ENCODE data around the gene ANKRD31. TPM values are rescaled to one million over a fixed set of nuclear protein-coding genes. Genes with fewer than 3 reads are reported as not detected.
A peak's percentile ranks its signal among the peaks of the same experiment; 100 is the strongest.

Gene ANKRD31
- total RNA-seq, 2 experiments from 2014 or later = 0.13 TPM; not detected in 1

- no peaks in the 10 kb centered on the region for H3K9me2 ChIP-seq (ENCODE audit: insufficient read depth, low read length)
- H4K20me1 ChIP-seq (ENCODE audit: insufficient read depth, low read length) = no peaks in the 10 kb centered on the region
- H3K4me3 ChIP-seq (ENCODE audit: low read depth, low read length, poor library complexity, severe bottlenecking) = no peak overlapping the region
- no peak overlapping the region for H3K4me2 ChIP-seq (ENCODE audit: low read length)
- TF ChIP-seq EZH2phosphoT487 (IDR thresholded peaks at IDR 0.05; ENCODE audit: borderline replicate concordance, low read depth, low read length) = no peak
- TF ChIP-seq, protein P1, sequence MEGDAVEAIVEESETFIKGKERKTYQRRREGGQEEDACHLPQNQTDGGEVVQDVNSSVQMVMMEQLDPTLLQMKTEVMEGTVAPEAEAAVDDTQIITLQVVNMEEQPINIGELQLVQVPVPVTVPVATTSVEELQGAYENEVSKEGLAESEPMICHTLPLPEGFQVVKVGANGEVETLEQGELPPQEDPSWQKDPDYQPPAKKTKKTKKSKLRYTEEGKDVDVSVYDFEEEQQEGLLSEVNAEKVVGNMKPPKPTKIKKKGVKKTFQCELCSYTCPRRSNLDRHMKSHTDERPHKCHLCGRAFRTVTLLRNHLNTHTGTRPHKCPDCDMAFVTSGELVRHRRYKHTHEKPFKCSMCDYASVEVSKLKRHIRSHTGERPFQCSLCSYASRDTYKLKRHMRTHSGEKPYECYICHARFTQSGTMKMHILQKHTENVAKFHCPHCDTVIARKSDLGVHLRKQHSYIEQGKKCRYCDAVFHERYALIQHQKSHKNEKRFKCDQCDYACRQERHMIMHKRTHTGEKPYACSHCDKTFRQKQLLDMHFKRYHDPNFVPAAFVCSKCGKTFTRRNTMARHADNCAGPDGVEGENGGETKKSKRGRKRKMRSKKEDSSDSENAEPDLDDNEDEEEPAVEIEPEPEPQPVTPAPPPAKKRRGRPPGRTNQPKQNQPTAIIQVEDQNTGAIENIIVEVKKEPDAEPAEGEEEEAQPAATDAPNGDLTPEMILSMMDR (conservative IDR thresholded peaks at IDR 0.05; ENCODE audit: low read length) = 0 out of 2 replicates have a peak, but pooled peaks have one; percentile 14
- no peaks in the 10 kb centered on the region for H3K4me1 ChIP-seq (ENCODE audit: insufficient read depth, low read length, poor library complexity, severe bottlenecking)
- H2AFZ ChIP-seq (ENCODE audit: low read length) = no peak overlapping the region
- no peak overlapping the region for H3K27ac ChIP-seq (ENCODE audit: low read depth, low read length, poor library complexity, severe bottlenecking)
- BruUV-seq (replicated peaks) = no TSS peak
- H3K36me3 ChIP-seq (ENCODE audit: insufficient read depth, low read length) = no peaks in the 10 kb centered on the region
- intact Hi-C loops (cut with micrococcal nuclease; ENCODE audit: unreplicated experiment) = no loop called here
- 0 out of 2 replicates have a peak, but pooled peaks cover 4% of the 10 kb centered on the region for H3K9me3 ChIP-seq (ENCODE audit: low read length)
- ChIA-PET POLR2A (no interaction called here), CTCF (ENCODE audit: unreplicated experiment) (no interaction called here)
- H3K79me2 ChIP-seq (ENCODE audit: insufficient read depth, low read depth, low read length) = no peaks in the 10 kb centered on the region
- no peak for DNase-seq (ENCODE audit: low spot score)
Observed at GRCh38 chr5:75156585-75156984, 80.1 kb downstream of the ANKRD31 start.

DNA sequence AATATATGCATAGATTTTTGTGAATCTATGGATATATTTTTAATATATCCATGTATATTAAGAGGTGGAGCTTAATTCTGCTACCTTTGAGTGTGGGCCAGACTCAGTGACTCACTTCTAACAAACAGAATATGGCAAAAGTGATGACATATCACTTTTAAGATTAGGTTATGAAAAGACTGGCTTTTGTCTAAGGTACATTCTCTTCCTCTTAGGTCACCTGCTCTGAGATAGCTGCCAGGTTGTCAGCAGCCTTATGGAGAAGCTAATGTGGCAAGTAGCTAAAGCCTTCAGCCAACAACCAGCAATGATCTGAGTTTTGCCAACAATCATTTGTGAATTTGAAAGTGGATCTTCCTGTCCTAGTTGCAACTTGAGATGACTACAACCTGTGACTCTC is 83.8 kb downstream of the ANKRD31 start:
- BruUV-seq (replicated peaks) = no TSS peak
- ChIA-PET POLR2A (no interaction called here), CTCF (ENCODE audit: unreplicated experiment) (no interaction called here)
- intact Hi-C loops (cut with micrococcal nuclease; ENCODE audit: unreplicated experiment) = no loop called here
- H3K4me1 ChIP-seq (ENCODE audit: insufficient read depth, low read length, poor library complexity, severe bottlenecking) = no peaks in the 10 kb centered on the region
- H4K20me1 ChIP-seq (ENCODE audit: insufficient read depth, low read length) = no peaks in the 10 kb centered on the region
- no peak overlapping the region for H2AFZ ChIP-seq (ENCODE audit: low read length)
- no peaks in the 10 kb centered on the region for H3K9me2 ChIP-seq (ENCODE audit: insufficient read depth, low read length)
- no peak overlapping the region for H3K27ac ChIP-seq (ENCODE audit: low read depth, low read length, poor library complexity, severe bottlenecking)
- no peaks in the 10 kb centered on the region for H3K36me3 ChIP-seq (ENCODE audit: insufficient read depth, low read length)
- TF ChIP-seq EZH2phosphoT487 (IDR thresholded peaks at IDR 0.05; ENCODE audit: borderline replicate concordance, low read depth, low read length) = no peak
- TF ChIP-seq, protein P1 (conservative IDR thresholded peaks at IDR 0.05; ENCODE audit: low read length) = no peak
- H3K9me3 ChIP-seq (ENCODE audit: low read length) = no peaks in the 10 kb centered on the region
- H3K4me2 ChIP-seq (ENCODE audit: low read length) = no peak overlapping the region
- DNase-seq (ENCODE audit: low spot score) = no peak
- no peak overlapping the region for H3K4me3 ChIP-seq (ENCODE audit: low read depth, low read length, poor library complexity, severe bottlenecking)
- H3K79me2 ChIP-seq (ENCODE audit: insufficient read depth, low read depth, low read length) = no peaks in the 10 kb centered on the region

DNA sequence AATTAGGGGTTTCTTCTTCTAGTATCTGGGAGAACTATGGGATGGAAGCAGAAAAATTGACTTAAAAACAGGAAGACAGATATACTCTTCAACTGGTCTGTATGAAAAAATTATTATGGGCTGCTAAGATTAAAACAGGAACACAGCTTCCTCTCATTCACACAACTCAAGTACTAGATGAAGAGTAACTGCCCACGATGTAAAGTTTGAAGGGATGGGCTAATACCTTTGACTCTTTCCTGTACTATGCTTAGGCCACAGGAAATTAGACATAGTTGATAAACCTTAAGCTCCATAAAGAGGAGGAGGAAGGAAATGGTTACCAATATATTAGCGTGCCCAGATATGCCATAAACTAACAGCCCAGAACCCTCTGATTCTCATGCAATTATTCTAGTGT is 88.6 kb downstream of the ANKRD31 start:
- Histone ChIP-seq H3K4me3 (ENCODE audit: low read depth, low read length, poor library complexity, severe bottlenecking) (no peak overlapping the region), H3K4me2 (ENCODE audit: low read length) (no peak overlapping the region), H3K79me2 (ENCODE audit: insufficient read depth, low read depth, low read length) (no peaks in the 10 kb centered on the region), H3K36me3 (ENCODE audit: insufficient read depth, low read length) (no peaks in the 10 kb centered on the region), H3K9me3 (ENCODE audit: low read length) (no peaks in the 10 kb centered on the region), H3K4me1 (ENCODE audit: insufficient read depth, low read length, poor library complexity, severe bottlenecking) (no peaks in the 10 kb centered on the region), H4K20me1 (ENCODE audit: insufficient read depth, low read length) (no peaks in the 10 kb centered on the region), H3K9me2 (ENCODE audit: insufficient read depth, low read length) (no peaks in the 10 kb centered on the region), H2AFZ (ENCODE audit: low read length) (no peak overlapping the region), H3K27ac (ENCODE audit: low read depth, low read length, poor library complexity, severe bottlenecking) (no peak overlapping the region)
- intact Hi-C loops (cut with micrococcal nuclease; ENCODE audit: unreplicated experiment) = no loop called here
- CTCF ChIA-PET (ENCODE audit: unreplicated experiment) = no interaction called here
- no peak for TF ChIP-seq EZH2phosphoT487 (IDR thresholded peaks at IDR 0.05; ENCODE audit: borderline replicate concordance, low read depth, low read length)
- TF ChIP-seq, protein P1 (conservative IDR thresholded peaks at IDR 0.05; ENCODE audit: low read length) = no peak
- POLR2A ChIA-PET = interaction anchor here (0.7 kb wide), 1 partner anchor 414 kb away, joined by 3 read pairs; no protein-coding TSS in a partner anchor
- DNase-seq (ENCODE audit: low spot score) = no peak
- BruUV-seq (replicated peaks) = no TSS peak
